ENCODE data around the gene ANXA4. TPM values are rescaled to one million over a fixed set of nuclear protein-coding genes. Genes with fewer than 3 reads are reported as not detected.

The ANXA4 gene
- total RNA-seq, 1 donor from 2014 or later: 30.6 TPM

- Histone ChIP-seq H3K36me3 (peaks cover 68% of the 10 kb centered on the region), H3K9me3 (replicated peaks) (no peaks in the 10 kb centered on the region), H3K27me3 (ENCODE audit: low read depth) (no peaks in the 10 kb centered on the region), H3K4me1 (no peaks in the 10 kb centered on the region), H3K27ac (replicated peaks) (no peak overlapping the region), H3K4me3 (no peak overlapping the region)
- DNase-seq: no peak
- TF ChIP-seq, protein P1, sequence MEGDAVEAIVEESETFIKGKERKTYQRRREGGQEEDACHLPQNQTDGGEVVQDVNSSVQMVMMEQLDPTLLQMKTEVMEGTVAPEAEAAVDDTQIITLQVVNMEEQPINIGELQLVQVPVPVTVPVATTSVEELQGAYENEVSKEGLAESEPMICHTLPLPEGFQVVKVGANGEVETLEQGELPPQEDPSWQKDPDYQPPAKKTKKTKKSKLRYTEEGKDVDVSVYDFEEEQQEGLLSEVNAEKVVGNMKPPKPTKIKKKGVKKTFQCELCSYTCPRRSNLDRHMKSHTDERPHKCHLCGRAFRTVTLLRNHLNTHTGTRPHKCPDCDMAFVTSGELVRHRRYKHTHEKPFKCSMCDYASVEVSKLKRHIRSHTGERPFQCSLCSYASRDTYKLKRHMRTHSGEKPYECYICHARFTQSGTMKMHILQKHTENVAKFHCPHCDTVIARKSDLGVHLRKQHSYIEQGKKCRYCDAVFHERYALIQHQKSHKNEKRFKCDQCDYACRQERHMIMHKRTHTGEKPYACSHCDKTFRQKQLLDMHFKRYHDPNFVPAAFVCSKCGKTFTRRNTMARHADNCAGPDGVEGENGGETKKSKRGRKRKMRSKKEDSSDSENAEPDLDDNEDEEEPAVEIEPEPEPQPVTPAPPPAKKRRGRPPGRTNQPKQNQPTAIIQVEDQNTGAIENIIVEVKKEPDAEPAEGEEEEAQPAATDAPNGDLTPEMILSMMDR (IDR thresholded peaks at IDR 0.05; ENCODE audit: borderline replicate concordance): no peak
- intact Hi-C loops (cut with micrococcal nuclease): no loop called here
Measured at GRCh38 chr2:69848186-69848790, 106.4 kb downstream of the ANXA4 start.

- TF ChIP-seq, protein P1 (IDR thresholded peaks at IDR 0.05; ENCODE audit: borderline replicate concordance): no peak
Measured at GRCh38 chr2:69858261-69858660, 116.3 kb downstream of the ANXA4 start.

GRCh38 chr2:69863298-69863697 lies 121.4 kb downstream of the ANXA4 start:
- DNase-seq: no peak
- no peaks in the 10 kb centered on the region for H3K27me3 ChIP-seq (ENCODE audit: low read depth)
- TF ChIP-seq, protein P1 (IDR thresholded peaks at IDR 0.05; ENCODE audit: borderline replicate concordance): no peak
- H3K4me3 ChIP-seq: no peak overlapping the region
- no peaks in the 10 kb centered on the region for H3K4me1 ChIP-seq
- peaks cover 43% of the 10 kb centered on the region for H3K36me3 ChIP-seq
- intact Hi-C loops (cut with micrococcal nuclease): no loop called here
- H3K27ac ChIP-seq (replicated peaks): no peak overlapping the region
- no peaks in the 10 kb centered on the region for H3K9me3 ChIP-seq (replicated peaks)

More at GRCh38 chr2:69858261-69858660, 116.3 kb downstream of the ANXA4 start:
- H3K9me3 ChIP-seq (replicated peaks): no peaks in the 10 kb centered on the region
- peaks cover 22% of the 10 kb centered on the region for H3K36me3 ChIP-seq
- no peak overlapping the region for H3K4me3 ChIP-seq
- H3K27me3 ChIP-seq (ENCODE audit: low read depth): no peaks in the 10 kb centered on the region
- no peak for DNase-seq
- intact Hi-C loops (cut with micrococcal nuclease): no loop called here
- no peak overlapping the region for H3K27ac ChIP-seq (replicated peaks)
- H3K4me1 ChIP-seq: no peaks in the 10 kb centered on the region

Other genes with a start within 250 kb of the ANXA4 start
- 133 TPM for gene AAK1, start 98.4 kb upstream of the ANXA4 start, total RNA-seq
- 5.3 TPM for gene GMCL1, start 87.5 kb downstream of the ANXA4 start, total RNA-seq
- gene SNRNP27, start 151.8 kb downstream of the ANXA4 start, total RNA-seq: 56.0 TPM
- 3.5 TPM for gene MXD1, start 173.0 kb downstream of the ANXA4 start, total RNA-seq
- gene ASPRV1, start 219.5 kb downstream of the ANXA4 start, total RNA-seq: 0.63 TPM

Measured in left ventricle myocardium inferior (tissue), 1 donor.